GM23338 (cell line): ENCODE measurements around the gene PHGDH. TPM values are rescaled to one million over a fixed set of nuclear protein-coding genes. Genes with fewer than 3 reads are reported as not detected.

Source experiments
- ATAC-seq: fragments of 200-7000 bp; cut with Tn5 transposase; 3 replicates; pipeline ENCODE4 v1.9.1; 2020
- DNase-seq: peaks from one replicate; pipeline ENCODE4 v3.0.0-alpha.2; 2015; ENCODE audit warnings: low spot score
- H2AFZ ChIP-seq: fragments of 200-600 bp; sonication (generic); 2 replicates; pipeline ENCODE4 v1.8.0; 2016; ENCODE audit warnings: antibody characterized with exemption, mild to moderate bottlenecking, moderate library complexity
- H3F3A ChIP-seq: fragments of 200-600 bp; sonication (generic); replicated peaks from 2 replicates; pipeline ENCODE4 v1.8.0; 2017; ENCODE audit warnings: antibody characterized with exemption, mixed run types, low read depth
- H3K27ac ChIP-seq: fragments of 200-600 bp; sonication (generic); 2 replicates; pipeline ENCODE4 v1.6.1; 2016; ENCODE audit warnings: low read depth
- H3K27me3 ChIP-seq: fragments of 200-600 bp; sonication (generic); 2 replicates; pipeline ENCODE4 v1.8.0; 2016; ENCODE audit warnings: mild to moderate bottlenecking, mixed run types, moderate library complexity; ENCODE audit not compliant: insufficient read depth
- H3K36me3 ChIP-seq: fragments of 200-600 bp; sonication (generic); 2 replicates; pipeline ENCODE4 v1.8.0; 2016; ENCODE audit warnings: mild to moderate bottlenecking; ENCODE audit not compliant: insufficient read depth
- H3K4me1 ChIP-seq: fragments of 200-600 bp; sonication (generic); 2 replicates; pipeline ENCODE4 v1.8.0; 2016; ENCODE audit warnings: mild to moderate bottlenecking, moderate library complexity; ENCODE audit not compliant: insufficient read depth
- H3K4me2 ChIP-seq: fragments of 200-600 bp; sonication (generic); 2 replicates; pipeline ENCODE4 v1.7.1; 2017; ENCODE audit warnings: mixed run types
- H3K4me3 ChIP-seq: fragments of 200-600 bp; sonication (generic); 2 replicates; pipeline ENCODE4 v1.6.1; 2016; ENCODE audit warnings: mixed run types
- H3K79me2 ChIP-seq: fragments of 200-600 bp; sonication (generic); replicated peaks from 2 replicates; pipeline ENCODE4 v1.8.0; 2017; ENCODE audit warnings: mild to moderate bottlenecking; ENCODE audit not compliant: insufficient read depth
- H3K9me2 ChIP-seq: fragments of 200-600 bp; sonication (generic); 2 replicates; pipeline ENCODE4 v1.8.0; 2017; ENCODE audit not compliant: insufficient read depth
- H4K20me1 ChIP-seq: fragments of 200-600 bp; sonication (generic); replicated peaks from 2 replicates; pipeline ENCODE4 v1.8.0; 2017; ENCODE audit warnings: mild to moderate bottlenecking; ENCODE audit not compliant: insufficient read depth
- H3K27ac Mint-ChIP-seq: 2 replicates; pipeline ENCODE4 v1.8.0; 2020; ENCODE audit warnings: inconsistent platforms, mild to moderate bottlenecking, moderate library complexity, mixed read lengths
- H3K27me3 Mint-ChIP-seq: 3 replicates; pipeline ENCODE4 v1.8.0; 2022; ENCODE audit warnings: low read depth, mild to moderate bottlenecking, moderate library complexity, mixed read lengths, inconsistent platforms; ENCODE audit not compliant: insufficient read depth, poor library complexity
- H3K36me3 Mint-ChIP-seq: 3 replicates; pipeline ENCODE4 v1.8.0; 2021; ENCODE audit warnings: low read depth, mild to moderate bottlenecking, inconsistent platforms, moderate library complexity, mixed read lengths
- H3K4me1 Mint-ChIP-seq: 3 replicates; pipeline ENCODE4 v1.8.0; 2020; ENCODE audit warnings: mild to moderate bottlenecking, inconsistent platforms, mixed read lengths
- H3K4me3 Mint-ChIP-seq: 3 replicates; pipeline ENCODE4 v1.8.0; 2021; ENCODE audit warnings: moderate library complexity, mild to moderate bottlenecking, inconsistent platforms, mixed read lengths
- H3K9me3 Mint-ChIP-seq: 3 replicates; pipeline ENCODE4 v1.8.0; 2020; ENCODE audit warnings: moderate library complexity, mild to moderate bottlenecking, inconsistent platforms, mixed read lengths
- CREB1 ChIP-seq: fragments of 250-450 bp; sonication (Bioruptor Pico); IDR thresholded peaks from 2 replicates; pipeline ENCODE4 v1.5.0; 2020; ENCODE audit warnings: low read depth, mild to moderate bottlenecking, moderate library complexity
- EZH2 ChIP-seq: fragments of 200-600 bp; sonication (generic); IDR thresholded peaks from one replicate; pipeline ENCODE4 v1.8.0; 2017; ENCODE audit warnings: antibody characterized with exemption, mild to moderate bottlenecking, low read depth; ENCODE audit not compliant: unreplicated experiment
- EZH2phosphoT487 ChIP-seq: fragments of 200-600 bp; sonication (generic); IDR thresholded peaks from one replicate; pipeline ENCODE4 v1.8.1; 2018; ENCODE audit warnings: antibody characterized with exemption; ENCODE audit not compliant: unreplicated experiment
- JUNB ChIP-seq: IDR thresholded peaks from one replicate; pipeline ENCODE4 v1.6.1; 2016; ENCODE audit warnings: antibody characterized with exemption; ENCODE audit not compliant: unreplicated experiment
- NANOG ChIP-seq: IDR thresholded peaks from 2 replicates; pipeline ENCODE4 v1.6.1; 2016; ENCODE audit warnings: antibody characterized with exemption, borderline replicate concordance
- POLR2AphosphoS5 ChIP-seq: IDR thresholded peaks from 2 replicates; pipeline ENCODE4 v1.6.1; 2016; ENCODE audit warnings: antibody characterized with exemption, low read depth
- ZNF114 ChIP-seq: fragments of 250-450 bp; sonication (Bioruptor Pico); IDR thresholded peaks from 2 replicates; pipeline ENCODE4 v1.5.0; 2020; ENCODE audit warnings: mild to moderate bottlenecking, moderate library complexity
- ZNF331 ChIP-seq: fragments of 250-450 bp; sonication (Bioruptor Pico); IDR thresholded peaks from 2 replicates; pipeline ENCODE4 v1.5.0; 2020; ENCODE audit warnings: low read depth, mild to moderate bottlenecking, moderate library complexity
- long read RNA-seq: library from polyadenylated mRNA; unstranded; transcript quantifications from one replicate; pipeline ENCODE4 v2.0.0, GENCODE V29; 2020; ENCODE audit not compliant: unreplicated experiment
- polyA plus RNA-seq: library from polyadenylated mRNA; unstranded; fragments of >200 nt; fragmentation: Nextera tagmentation; extraction: Ambion mirVana; gene quantifications from 2 replicates; pipeline ENCODE4 v1.2.1, GENCODE V29; 2016
- total RNA-seq: library from RNA; depleted of rRNA; stranded (reverse); fragments of >200 nt; shearing (Covaris generic); gene quantifications from 2 replicates; pipeline ENCODE4 v1.2.3, GENCODE V29; 2014; rRNA removed
- TF ChIP-seq, protein P1 (sequence below): fragments of 250-450 bp; sonication (Bioruptor Pico); IDR thresholded peaks from 2 replicates; pipeline ENCODE4 v1.5.0; 2020; ENCODE audit warnings: mild to moderate bottlenecking, moderate library complexity
- TF ChIP-seq, protein P2 (sequence below): IDR thresholded peaks from 2 replicates; pipeline ENCODE4 v1.6.1; 2016; ENCODE audit warnings: antibody characterized with exemption

Gene PHGDH
- total RNA-seq (816 and 885 TPM in 2 replicates), polyA plus RNA-seq (612 and 652 TPM in 2 replicates)
- long read RNA-seq, transcript PHGDH-221 (5 exons, 1,180 nt): minor isoform, 16 of 1,829 reads
- long read RNA-seq, transcript PHGDH-208 (12 exons, 2,096 nt): major isoform, 1,731 of 1,829 reads
- long read RNA-seq, partial matches to known transcripts: 22 of 1,829 reads
- long read RNA-seq, other reads (novel, unspliced or antisense): 45 of 1,829 reads

DNA sequence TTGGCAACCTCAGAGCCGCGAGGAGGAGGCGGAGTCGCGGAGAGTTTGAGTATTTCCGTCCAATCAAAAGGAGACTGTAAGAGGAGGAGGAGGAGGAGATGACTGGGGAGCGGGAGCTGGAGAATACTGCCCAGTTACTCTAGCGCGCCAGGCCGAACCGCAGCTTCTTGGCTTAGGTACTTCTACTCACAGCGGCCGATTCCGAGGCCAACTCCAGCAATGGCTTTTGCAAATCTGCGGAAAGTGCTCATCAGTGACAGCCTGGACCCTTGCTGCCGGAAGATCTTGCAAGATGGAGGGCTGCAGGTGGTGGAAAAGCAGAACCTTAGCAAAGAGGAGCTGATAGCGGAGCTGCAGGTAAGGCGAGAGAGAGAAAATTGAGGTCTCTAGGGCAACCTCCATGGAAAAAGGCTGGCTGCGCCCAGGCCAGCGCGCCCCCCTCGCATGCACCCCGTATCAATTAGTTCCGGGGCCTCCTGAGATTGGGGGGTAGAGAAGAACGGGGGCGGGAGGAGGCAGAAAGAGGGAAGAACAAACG is at the start of gene PHGDH:
TSS of gene PHGDH (plus strand) at position 131 of the 538 bp plus-strand sequence. CDS start at position 220, 89 bp downstream.
- Histone ChIP-seq H3K27ac (peak within 1 kb of the TSS; percentile 99), H2AFZ (no peak within 1 kb of the TSS), H3F3A (no peaks in the 10 kb centered on the region), H3K27me3 (no peaks in the 10 kb centered on the region), H3K36me3 (peaks cover 5% of the 10 kb centered on the region; the same call in 1 of the 2 replicates), H4K20me1 (peaks cover 32% of the 10 kb centered on the region), H3K9me2 (no peaks in the 10 kb centered on the region), H3K4me3 (peak within 1 kb of the TSS; percentile 98), H3K4me1 (peaks cover 47% of the 10 kb centered on the region), H3K79me2 (peaks cover 50% of the 10 kb centered on the region), H3K4me2 (peak within 1 kb of the TSS; percentile 94)
- ATAC-seq (peak; percentile 67), DNase-seq (peak; percentile 96)
- H3K9me3 Mint-ChIP-seq: peaks cover 6% of the 10 kb centered on the region; the same call in 2 of the 3 replicates
- peaks cover 26% of the 10 kb centered on the region for H3K27me3 Mint-ChIP-seq
- peak; percentile 99 for TF ChIP-seq POLR2AphosphoS5
- TF ChIP-seq, protein P1, sequence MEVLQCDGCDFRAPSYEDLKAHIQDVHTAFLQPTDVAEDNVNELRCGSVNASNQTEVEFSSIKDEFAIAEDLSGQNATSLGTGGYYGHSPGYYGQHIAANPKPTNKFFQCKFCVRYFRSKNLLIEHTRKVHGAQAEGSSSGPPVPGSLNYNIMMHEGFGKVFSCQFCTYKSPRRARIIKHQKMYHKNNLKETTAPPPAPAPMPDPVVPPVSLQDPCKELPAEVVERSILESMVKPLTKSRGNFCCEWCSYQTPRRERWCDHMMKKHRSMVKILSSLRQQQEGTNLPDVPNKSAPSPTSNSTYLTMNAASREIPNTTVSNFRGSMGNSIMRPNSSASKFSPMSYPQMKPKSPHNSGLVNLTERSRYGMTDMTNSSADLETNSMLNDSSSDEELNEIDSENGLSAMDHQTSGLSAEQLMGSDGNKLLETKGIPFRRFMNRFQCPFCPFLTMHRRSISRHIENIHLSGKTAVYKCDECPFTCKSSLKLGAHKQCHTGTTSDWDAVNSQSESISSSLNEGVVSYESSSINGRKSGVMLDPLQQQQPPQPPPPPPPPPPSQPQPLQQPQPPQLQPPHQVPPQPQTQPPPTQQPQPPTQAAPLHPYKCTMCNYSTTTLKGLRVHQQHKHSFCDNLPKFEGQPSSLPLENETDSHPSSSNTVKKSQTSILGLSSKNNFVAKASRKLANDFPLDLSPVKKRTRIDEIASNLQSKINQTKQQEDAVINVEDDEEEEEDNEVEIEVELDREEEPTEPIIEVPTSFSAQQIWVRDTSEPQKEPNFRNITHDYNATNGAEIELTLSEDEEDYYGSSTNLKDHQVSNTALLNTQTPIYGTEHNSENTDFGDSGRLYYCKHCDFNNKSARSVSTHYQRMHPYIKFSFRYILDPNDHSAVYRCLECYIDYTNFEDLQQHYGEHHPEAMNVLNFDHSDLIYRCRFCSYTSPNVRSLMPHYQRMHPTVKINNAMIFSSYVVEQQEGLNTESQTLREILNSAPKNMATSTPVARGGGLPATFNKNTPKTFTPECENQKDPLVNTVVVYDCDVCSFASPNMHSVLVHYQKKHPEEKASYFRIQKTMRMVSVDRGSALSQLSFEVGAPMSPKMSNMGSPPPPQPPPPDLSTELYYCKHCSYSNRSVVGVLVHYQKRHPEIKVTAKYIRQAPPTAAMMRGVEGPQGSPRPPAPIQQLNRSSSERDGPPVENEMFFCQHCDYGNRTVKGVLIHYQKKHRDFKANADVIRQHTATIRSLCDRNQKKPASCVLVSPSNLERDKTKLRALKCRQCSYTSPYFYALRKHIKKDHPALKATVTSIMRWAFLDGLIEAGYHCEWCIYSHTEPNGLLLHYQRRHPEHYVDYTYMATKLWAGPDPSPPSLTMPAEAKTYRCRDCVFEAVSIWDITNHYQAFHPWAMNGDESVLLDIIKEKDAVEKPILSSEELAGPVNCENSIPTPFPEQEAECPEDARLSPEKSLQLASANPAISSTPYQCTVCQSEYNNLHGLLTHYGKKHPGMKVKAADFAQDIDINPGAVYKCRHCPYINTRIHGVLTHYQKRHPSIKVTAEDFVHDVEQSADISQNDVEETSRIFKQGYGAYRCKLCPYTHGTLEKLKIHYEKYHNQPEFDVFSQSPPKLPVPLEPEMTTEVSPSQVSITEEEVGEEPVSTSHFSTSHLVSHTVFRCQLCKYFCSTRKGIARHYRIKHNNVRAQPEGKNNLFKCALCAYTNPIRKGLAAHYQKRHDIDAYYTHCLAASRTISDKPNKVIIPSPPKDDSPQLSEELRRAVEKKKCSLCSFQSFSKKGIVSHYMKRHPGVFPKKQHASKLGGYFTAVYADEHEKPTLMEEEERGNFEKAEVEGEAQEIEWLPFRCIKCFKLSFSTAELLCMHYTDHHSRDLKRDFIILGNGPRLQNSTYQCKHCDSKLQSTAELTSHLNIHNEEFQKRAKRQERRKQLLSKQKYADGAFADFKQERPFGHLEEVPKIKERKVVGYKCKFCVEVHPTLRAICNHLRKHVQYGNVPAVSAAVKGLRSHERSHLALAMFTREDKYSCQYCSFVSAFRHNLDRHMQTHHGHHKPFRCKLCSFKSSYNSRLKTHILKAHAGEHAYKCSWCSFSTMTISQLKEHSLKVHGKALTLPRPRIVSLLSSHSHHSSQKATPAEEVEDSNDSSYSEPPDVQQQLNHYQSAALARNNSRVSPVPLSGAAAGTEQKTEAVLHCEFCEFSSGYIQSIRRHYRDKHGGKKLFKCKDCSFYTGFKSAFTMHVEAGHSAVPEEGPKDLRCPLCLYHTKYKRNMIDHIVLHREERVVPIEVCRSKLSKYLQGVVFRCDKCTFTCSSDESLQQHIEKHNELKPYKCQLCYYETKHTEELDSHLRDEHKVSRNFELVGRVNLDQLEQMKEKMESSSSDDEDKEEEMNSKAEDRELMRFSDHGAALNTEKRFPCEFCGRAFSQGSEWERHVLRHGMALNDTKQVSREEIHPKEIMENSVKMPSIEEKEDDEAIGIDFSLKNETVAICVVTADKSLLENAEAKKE (CRISPR knock-in tag): no peak
- peaks cover 48% of the 10 kb centered on the region for H3K4me1 Mint-ChIP-seq
- peaks cover 47% of the 10 kb centered on the region for H3K36me3 Mint-ChIP-seq
- H3K27ac Mint-ChIP-seq: peak within 1 kb of the TSS; percentile 100
- H3K4me3 Mint-ChIP-seq: peak within 1 kb of the TSS; percentile 99

DNA sequence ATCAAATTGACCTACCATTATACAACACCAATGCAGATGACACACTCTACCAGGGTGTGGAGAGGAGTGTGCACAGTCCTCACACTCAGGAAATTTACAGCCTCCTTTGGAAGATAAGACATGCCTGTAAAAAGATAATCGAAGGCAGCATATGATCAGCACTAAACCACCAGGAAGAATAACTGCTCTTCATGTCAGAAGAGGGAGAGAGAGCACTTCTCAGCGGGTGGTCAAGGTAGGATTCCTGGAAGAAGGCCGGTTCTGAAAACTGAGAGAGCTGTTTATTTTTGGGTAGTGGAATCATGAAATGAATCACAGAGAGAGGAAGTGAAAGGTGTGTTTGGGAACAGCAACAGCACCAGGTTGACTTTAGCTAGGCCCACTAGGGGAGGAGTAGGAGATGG is 49.7 kb upstream of the PHGDH start:
- Mint-ChIP-seq H3K36me3 (no peaks in the 10 kb centered on the region), H3K27me3 (peaks cover 1% of the 10 kb centered on the region), H3K4me1 (peaks cover 25% of the 10 kb centered on the region), H3K9me3 (no peaks in the 10 kb centered on the region), H3K4me3 (no peak overlapping the region), H3K27ac (no peak overlapping the region)
- Histone ChIP-seq H3K4me3 (no peak overlapping the region), H2AFZ (peak overlapping the region; percentile 28; the same call in 1 of the 2 replicates), H3K27ac (no peak overlapping the region), H3F3A (no peaks in the 10 kb centered on the region), H3K4me1 (peaks cover 24% of the 10 kb centered on the region), H3K27me3 (no peaks in the 10 kb centered on the region), H4K20me1 (no peaks in the 10 kb centered on the region), H3K9me2 (no peaks in the 10 kb centered on the region), H3K4me2 (no peak overlapping the region; the same call in 1 of the 2 replicates), H3K79me2 (no peaks in the 10 kb centered on the region), H3K36me3 (no peaks in the 10 kb centered on the region)
- no peak for DNase-seq
- ATAC-seq: no peak
- TF ChIP-seq NANOG (no peak), CREB1 (CRISPR knock-in tag) (no peak), JUNB (no peak), ZNF114 (CRISPR knock-in tag) (no peak), EZH2phosphoT487 (no peak), ZNF331 (CRISPR knock-in tag) (no peak), EZH2 (no peak), POLR2AphosphoS5 (no peak)
- TF ChIP-seq, protein P2, sequence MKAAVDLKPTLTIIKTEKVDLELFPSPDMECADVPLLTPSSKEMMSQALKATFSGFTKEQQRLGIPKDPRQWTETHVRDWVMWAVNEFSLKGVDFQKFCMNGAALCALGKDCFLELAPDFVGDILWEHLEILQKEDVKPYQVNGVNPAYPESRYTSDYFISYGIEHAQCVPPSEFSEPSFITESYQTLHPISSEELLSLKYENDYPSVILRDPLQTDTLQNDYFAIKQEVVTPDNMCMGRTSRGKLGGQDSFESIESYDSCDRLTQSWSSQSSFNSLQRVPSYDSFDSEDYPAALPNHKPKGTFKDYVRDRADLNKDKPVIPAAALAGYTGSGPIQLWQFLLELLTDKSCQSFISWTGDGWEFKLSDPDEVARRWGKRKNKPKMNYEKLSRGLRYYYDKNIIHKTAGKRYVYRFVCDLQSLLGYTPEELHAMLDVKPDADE: no peak
